Astrocyte (in vitro differentiated cells and primary cell): Measurements from ENCODE around the gene WNT11.

Experiments
- EZH2 ChIP-seq: IDR thresholded peaks from 2 replicates; pipeline ENCODE4 v1.6.1; 2012; ENCODE audit warnings: mild to moderate bottlenecking, low read length, inconsistent platforms; ENCODE audit not compliant: insufficient read depth
- TF ChIP-seq, protein P1 (sequence below): IDR thresholded peaks from 2 replicates; pipeline ENCODE4 v1.5.1; 2011; ENCODE audit warnings: low read depth, mild to moderate bottlenecking, inconsistent platforms, low read length, moderate library complexity; ENCODE audit not compliant: insufficient read depth

DNA sequence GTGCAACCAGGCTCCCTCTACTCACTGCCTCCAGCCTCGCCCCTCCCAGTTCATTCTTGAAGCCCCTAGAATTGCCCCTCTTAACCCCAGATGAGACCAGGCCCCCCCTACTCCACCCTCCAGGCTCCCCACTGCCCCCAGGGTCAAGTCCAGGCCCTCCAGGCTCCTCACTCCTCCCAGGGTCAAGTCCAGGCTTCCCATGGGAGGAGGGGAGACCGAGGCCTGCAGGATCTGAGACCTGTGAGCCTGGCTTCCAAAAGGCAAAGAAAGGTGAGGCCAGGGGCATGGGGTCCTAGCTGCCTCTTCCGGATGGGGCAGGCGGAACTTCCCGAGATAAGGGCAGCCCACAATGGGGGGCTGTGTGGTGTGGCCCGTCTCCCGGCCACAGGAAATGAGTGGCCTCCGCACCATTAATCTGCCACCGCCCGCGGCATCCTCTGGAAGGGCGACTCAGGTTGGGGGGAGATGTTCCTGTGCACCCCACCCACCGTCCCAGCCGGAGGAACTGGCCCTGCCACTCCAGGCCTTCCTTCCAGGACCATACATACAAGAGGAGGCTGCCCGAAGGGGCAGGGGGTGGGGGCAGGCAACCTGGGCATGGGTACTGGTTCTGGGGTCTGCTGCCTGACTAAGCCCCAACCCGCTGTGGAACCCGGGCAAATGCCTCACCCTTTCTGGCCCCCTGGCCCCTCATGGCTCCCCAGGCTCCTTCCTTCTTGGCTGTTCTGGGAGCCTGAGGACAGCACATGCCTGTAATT lies 35.1 kb upstream of the WNT11 start:
- TF ChIP-seq, protein P1, sequence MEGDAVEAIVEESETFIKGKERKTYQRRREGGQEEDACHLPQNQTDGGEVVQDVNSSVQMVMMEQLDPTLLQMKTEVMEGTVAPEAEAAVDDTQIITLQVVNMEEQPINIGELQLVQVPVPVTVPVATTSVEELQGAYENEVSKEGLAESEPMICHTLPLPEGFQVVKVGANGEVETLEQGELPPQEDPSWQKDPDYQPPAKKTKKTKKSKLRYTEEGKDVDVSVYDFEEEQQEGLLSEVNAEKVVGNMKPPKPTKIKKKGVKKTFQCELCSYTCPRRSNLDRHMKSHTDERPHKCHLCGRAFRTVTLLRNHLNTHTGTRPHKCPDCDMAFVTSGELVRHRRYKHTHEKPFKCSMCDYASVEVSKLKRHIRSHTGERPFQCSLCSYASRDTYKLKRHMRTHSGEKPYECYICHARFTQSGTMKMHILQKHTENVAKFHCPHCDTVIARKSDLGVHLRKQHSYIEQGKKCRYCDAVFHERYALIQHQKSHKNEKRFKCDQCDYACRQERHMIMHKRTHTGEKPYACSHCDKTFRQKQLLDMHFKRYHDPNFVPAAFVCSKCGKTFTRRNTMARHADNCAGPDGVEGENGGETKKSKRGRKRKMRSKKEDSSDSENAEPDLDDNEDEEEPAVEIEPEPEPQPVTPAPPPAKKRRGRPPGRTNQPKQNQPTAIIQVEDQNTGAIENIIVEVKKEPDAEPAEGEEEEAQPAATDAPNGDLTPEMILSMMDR: no peak
- TF ChIP-seq EZH2: no peak
